ENCODE measurements around the gene RAB1B.

GRCh38 chr11:66264914-66265313 is 3.5 kb upstream of the RAB1B start:
- no peak for TF ChIP-seq CTCF (IDR thresholded peaks at IDR 0.05; ENCODE audit: low read depth, low read length, missing input control)
- TF ChIP-seq YY1 (IDR thresholded peaks at IDR 0.05), result no peak
